Astrocyte (in vitro differentiated cells and primary cell): ENCODE data around the gene ATXN1. TPM values are rescaled to one million over a fixed set of nuclear protein-coding genes. Genes with fewer than 3 reads are reported as not detected.

Experiments
- DNase-seq: peaks from one replicate; pipeline ENCODE4 v3.0.0-alpha.2; 2010; ENCODE audit warnings: low read depth
- FAIRE-seq: peaks from 2 replicates; lab custom pipeline; 2011; peaks lifted over from hg19 to GRCh38; lab: Jason Lieb, UNC
- H2AFZ ChIP-seq: 2 replicates; pipeline ENCODE4 v1.6.0; 2012; ENCODE audit warnings: low read depth, low read length, inconsistent platforms
- H3K27ac ChIP-seq: 2 replicates; pipeline ENCODE4 v1.5.1; 2011; ENCODE audit warnings: low read depth, low read length, inconsistent platforms
- H3K27me3 ChIP-seq: 2 replicates; pipeline ENCODE4 v1.6.0; 2011; ENCODE audit warnings: low read length, inconsistent platforms; ENCODE audit not compliant: insufficient read depth
- H3K36me3 ChIP-seq: 2 replicates; pipeline ENCODE4 v1.5.1; 2011; ENCODE audit warnings: low read length, inconsistent platforms; ENCODE audit not compliant: insufficient read depth
- H3K4me1 ChIP-seq: 2 replicates; pipeline ENCODE4 v1.5.1; 2011; ENCODE audit warnings: low read length, inconsistent platforms; ENCODE audit not compliant: insufficient read depth
- H3K4me2 ChIP-seq: 2 replicates; pipeline ENCODE4 v1.6.0; 2012; ENCODE audit warnings: low read length, inconsistent platforms
- H3K4me3 ChIP-seq: 2 replicates; pipeline ENCODE4 v1.5.1; 2011; ENCODE audit warnings: low read depth, mild to moderate bottlenecking, low read length, inconsistent platforms; ENCODE audit not compliant: insufficient read depth
- H3K79me2 ChIP-seq: 2 replicates; pipeline ENCODE4 v1.6.0; 2012; ENCODE audit warnings: mild to moderate bottlenecking, low read length, inconsistent platforms; ENCODE audit not compliant: insufficient read depth
- H3K9ac ChIP-seq: 2 replicates; pipeline ENCODE4 v1.6.0; 2012; ENCODE audit warnings: mild to moderate bottlenecking, low read length, inconsistent platforms
- H3K9me3 ChIP-seq: 2 replicates; pipeline ENCODE4 v1.5.1; 2012; ENCODE audit warnings: low read depth, mild to moderate bottlenecking, low read length, inconsistent platforms; ENCODE audit not compliant: insufficient read depth
- H4K20me1 ChIP-seq: 2 replicates; pipeline ENCODE4 v1.6.0; 2012; ENCODE audit warnings: low read length, inconsistent platforms; ENCODE audit not compliant: insufficient read depth
- H3K27ac Mint-ChIP-seq: one replicate; pipeline ENCODE4 v1.8.0; 2021; ENCODE audit warnings: mild to moderate bottlenecking, mixed read lengths; ENCODE audit not compliant: unreplicated experiment
- H3K27me3 Mint-ChIP-seq: one replicate; pipeline ENCODE4 v1.8.0; 2021; ENCODE audit warnings: low read depth, mixed read lengths; ENCODE audit not compliant: unreplicated experiment
- H3K36me3 Mint-ChIP-seq: one replicate; pipeline ENCODE4 v1.8.0; 2021; ENCODE audit warnings: low read depth, mixed read lengths; ENCODE audit not compliant: unreplicated experiment
- H3K4me1 Mint-ChIP-seq: one replicate; pipeline ENCODE4 v1.8.0; 2021; ENCODE audit warnings: low read depth, mixed read lengths; ENCODE audit not compliant: unreplicated experiment
- H3K4me3 Mint-ChIP-seq: one replicate; pipeline ENCODE4 v1.8.0; 2021; ENCODE audit warnings: mild to moderate bottlenecking, moderate library complexity, mixed read lengths; ENCODE audit not compliant: unreplicated experiment
- H3K9me3 Mint-ChIP-seq: one replicate; pipeline ENCODE4 v1.8.0; 2021; ENCODE audit warnings: mild to moderate bottlenecking, mixed read lengths; ENCODE audit not compliant: unreplicated experiment
- CTCF ChIP-seq: IDR thresholded peaks from 2 replicates; pipeline ENCODE4 v1.5.1; 2011; ENCODE audit warnings: low read depth, mild to moderate bottlenecking, inconsistent platforms, low read length, moderate library complexity; ENCODE audit not compliant: insufficient read depth
- EZH2 ChIP-seq: IDR thresholded peaks from 2 replicates; pipeline ENCODE4 v1.6.1; 2012; ENCODE audit warnings: mild to moderate bottlenecking, low read length, inconsistent platforms; ENCODE audit not compliant: insufficient read depth
- total RNA-seq: library from RNA; stranded (reverse); gene quantifications from 2 replicates; pipeline ENCODE4 v1.2.1, GENCODE V29; 2021

Gene ATXN1
- total RNA-seq, 1 donor from 2014 or later: 70.9 TPM

DNA sequence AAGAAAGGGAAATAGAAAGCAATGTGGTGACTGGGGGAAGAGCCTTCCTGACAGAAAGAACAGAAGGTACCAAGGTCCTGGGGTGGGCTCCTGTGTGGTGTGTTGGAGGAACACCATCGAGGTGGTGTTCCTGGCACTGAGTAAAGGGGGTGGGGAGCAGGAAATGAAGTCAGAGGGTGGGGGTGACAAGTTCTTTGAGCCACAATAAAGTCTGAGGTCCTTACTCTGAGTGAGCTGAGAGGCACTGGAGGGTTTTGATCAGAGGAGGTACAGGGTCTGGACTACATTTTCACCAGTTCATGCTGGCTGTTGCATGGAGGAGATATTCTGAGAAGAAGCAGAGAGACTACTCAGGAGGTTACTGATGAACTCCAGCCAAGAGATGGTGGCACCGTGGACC lies 324.7 kb downstream of the ATXN1 start:
- H3K9me3 Mint-ChIP-seq: peaks cover 4% of the 10 kb centered on the region
- Histone ChIP-seq H3K9me3 (no peaks in the 10 kb centered on the region), H3K36me3 (no peaks in the 10 kb centered on the region), H3K9ac (no peak overlapping the region), H3K4me2 (no peak overlapping the region), H3K4me1 (peaks cover 4% of the 10 kb centered on the region), H4K20me1 (peaks cover 5% of the 10 kb centered on the region), H3K79me2 (no peaks in the 10 kb centered on the region), H3K4me3 (no peak overlapping the region), H3K27me3 (no peaks in the 10 kb centered on the region), H3K27ac (no peak overlapping the region), H2AFZ (no peak overlapping the region)
- FAIRE-seq (no peak), DNase-seq (no peak)
- H3K4me1 Mint-ChIP-seq: peaks cover 15% of the 10 kb centered on the region
- no peaks in the 10 kb centered on the region for H3K27me3 Mint-ChIP-seq
- H3K4me3 Mint-ChIP-seq: no peak overlapping the region
- TF ChIP-seq EZH2: no peak
- no peak for TF ChIP-seq CTCF
- H3K27ac Mint-ChIP-seq: no peak overlapping the region
- H3K36me3 Mint-ChIP-seq: peaks cover 20% of the 10 kb centered on the region

DNA sequence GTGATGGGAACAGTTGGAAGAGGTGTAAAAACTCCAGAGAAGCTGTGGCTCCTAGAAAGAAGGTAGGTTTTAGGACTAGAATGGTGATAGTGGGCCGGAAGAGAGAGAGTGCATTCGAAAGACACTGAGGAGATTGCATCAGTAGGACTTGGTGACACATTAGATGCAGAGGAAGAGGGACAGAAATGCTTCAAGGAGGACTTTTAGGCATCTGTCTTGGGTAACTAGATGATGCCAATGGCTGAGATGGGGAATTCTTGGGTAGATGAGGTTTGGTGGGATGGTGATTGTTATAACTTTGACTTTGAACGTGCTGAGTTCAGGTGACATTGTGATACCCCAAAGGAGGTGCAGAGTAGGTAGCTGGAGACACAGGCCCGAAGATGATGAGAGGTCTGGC lies 326.4 kb downstream of the ATXN1 start:
- no peak overlapping the region for H3K27ac Mint-ChIP-seq
- Histone ChIP-seq H3K4me3 (no peak overlapping the region), H3K36me3 (no peaks in the 10 kb centered on the region), H3K79me2 (peaks cover 5% of the 10 kb centered on the region), H3K27me3 (no peaks in the 10 kb centered on the region), H3K27ac (no peak overlapping the region), H3K9me3 (no peaks in the 10 kb centered on the region), H3K4me1 (peaks cover 7% of the 10 kb centered on the region), H4K20me1 (peaks cover 18% of the 10 kb centered on the region), H3K9ac (no peak overlapping the region), H3K4me2 (no peak overlapping the region), H2AFZ (no peak overlapping the region)
- H3K4me3 Mint-ChIP-seq: no peak overlapping the region
- TF ChIP-seq CTCF: no peak
- TF ChIP-seq EZH2: no peak
- DNase-seq: no peak
- H3K27me3 Mint-ChIP-seq: no peaks in the 10 kb centered on the region
- peaks cover 19% of the 10 kb centered on the region for H3K36me3 Mint-ChIP-seq
- FAIRE-seq: no peak
- H3K9me3 Mint-ChIP-seq: peaks cover 4% of the 10 kb centered on the region
- peaks cover 17% of the 10 kb centered on the region for H3K4me1 Mint-ChIP-seq

DNA sequence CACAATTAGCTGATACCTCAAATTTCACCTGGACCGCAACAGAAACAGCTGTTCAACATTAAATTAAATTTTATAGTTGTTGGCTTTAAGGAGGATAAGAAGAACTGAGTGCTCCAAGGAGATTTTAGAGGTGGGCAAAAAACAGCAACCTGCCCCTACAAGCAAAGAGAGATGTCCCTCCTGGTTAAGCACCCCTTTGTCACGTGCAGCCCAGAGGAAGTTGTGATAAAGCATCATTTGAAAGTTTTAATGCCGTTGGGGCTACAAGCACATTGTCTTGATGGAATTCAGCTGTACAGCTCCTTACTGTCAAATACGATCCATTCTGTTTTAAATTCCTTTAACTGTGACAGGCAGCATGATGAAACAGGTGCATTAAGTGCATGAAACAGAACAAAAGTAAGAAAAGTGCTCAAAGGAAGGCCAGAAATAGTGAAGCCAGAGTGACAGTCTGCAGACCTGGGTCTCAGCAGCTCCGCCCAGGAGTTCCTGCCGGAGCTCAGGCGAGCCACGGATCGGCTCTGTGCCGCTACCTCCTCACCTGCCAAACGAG lies 327.8 kb downstream of the ATXN1 start:
- TF ChIP-seq CTCF: no peak
- TF ChIP-seq EZH2: no peak
- no peak for FAIRE-seq

More for the DNA sequence above, 327.8 kb downstream of the ATXN1 start:
- Histone ChIP-seq H3K36me3 (no peaks in the 10 kb centered on the region), H2AFZ (no peak overlapping the region), H3K4me2 (no peak overlapping the region), H3K4me1 (peaks cover 3% of the 10 kb centered on the region), H3K4me3 (no peak overlapping the region), H3K9ac (no peak overlapping the region), H3K27ac (no peak overlapping the region), H3K79me2 (peaks cover 5% of the 10 kb centered on the region), H3K9me3 (no peaks in the 10 kb centered on the region), H3K27me3 (no peaks in the 10 kb centered on the region), H4K20me1 (peaks cover 25% of the 10 kb centered on the region)
- DNase-seq: no peak
- peaks cover 4% of the 10 kb centered on the region for H3K9me3 Mint-ChIP-seq
- no peak overlapping the region for H3K27ac Mint-ChIP-seq
- peaks cover 11% of the 10 kb centered on the region for H3K4me1 Mint-ChIP-seq
- no peaks in the 10 kb centered on the region for H3K27me3 Mint-ChIP-seq
- H3K4me3 Mint-ChIP-seq: no peak overlapping the region
- H3K36me3 Mint-ChIP-seq: peaks cover 19% of the 10 kb centered on the region
